MCF 10A (cell line): ENCODE measurements around the gene BICDL2. TPM values are rescaled to one million over a fixed set of nuclear protein-coding genes. Genes with fewer than 3 reads are reported as not detected.

Experiments
- Bru-seq: library from RNA; stranded (reverse); fragments of 400-500 nt; gene quantifications from one replicate; lab custom pipeline; 2021; lab: Mats Ljungman, UMichigan
- BruChase-seq, 2 experiments: library from RNA; stranded (reverse); fragments of 400-500 nt; gene quantifications; one replicate each; lab custom pipeline; 2021; lab: Mats Ljungman, UMichigan
- BruUV-seq: library from RNA; stranded (reverse); fragments of 400-500 nt; replicated peaks from 2 replicates; lab custom pipeline; 2021; lab: Mats Ljungman, UMichigan
- CTCF ChIA-PET: fragments of 300-600 bp; sonication (Branson Sonifier 250); formaldehyde crosslinking; extraction: SDS; loops from one replicate; lab custom pipeline; 2021; ENCODE audit warnings: antibody characterized with exemption, inconsistent platforms; lab: Yijun Ruan, JAX
- POLR2A ChIA-PET: fragments of 300-600, 350-650 bp; sonication (Branson Sonifier 250); formaldehyde crosslinking; extraction: SDS; loops from one replicate; lab custom pipeline; 2020; ENCODE audit warnings: antibody characterized with exemption, inconsistent platforms; lab: Yijun Ruan, JAX
- DNase-seq: peaks from one replicate; pipeline ENCODE4 v3.0.0-alpha.2; 2018; ENCODE audit not compliant: unreplicated experiment
- H3K27ac Mint-ChIP-seq: one replicate; pipeline ENCODE4 v1.8.0; 2022; ENCODE audit warnings: mild to moderate bottlenecking, low read depth, mixed read lengths; ENCODE audit not compliant: unreplicated experiment
- H3K27me3 Mint-ChIP-seq: one replicate; pipeline ENCODE4 v1.8.0; 2022; ENCODE audit warnings: mixed read lengths; ENCODE audit not compliant: insufficient read depth, unreplicated experiment
- H3K36me3 Mint-ChIP-seq: one replicate; pipeline ENCODE4 v1.8.0; 2022; ENCODE audit warnings: mild to moderate bottlenecking, moderate library complexity, mixed read lengths; ENCODE audit not compliant: insufficient read depth, unreplicated experiment
- H3K4me1 Mint-ChIP-seq: one replicate; pipeline ENCODE4 v1.8.0; 2022; ENCODE audit warnings: mixed read lengths; ENCODE audit not compliant: insufficient read depth, unreplicated experiment
- H3K4me3 Mint-ChIP-seq: one replicate; pipeline ENCODE4 v1.8.0; 2022; ENCODE audit warnings: mild to moderate bottlenecking, moderate library complexity, mixed read lengths; ENCODE audit not compliant: unreplicated experiment
- H3K9me3 Mint-ChIP-seq: one replicate; pipeline ENCODE4 v1.8.0; 2022; ENCODE audit warnings: mixed read lengths; ENCODE audit not compliant: unreplicated experiment
- intact Hi-C: fragments of 100-400 bp; cut with micrococcal nuclease; formaldehyde crosslinking; loops from 2 replicates; pipeline ENCODE4 v1.14.1; 2022
- long read RNA-seq: library from polyadenylated mRNA; stranded (forward); transcript quantifications from one replicate; pipeline ENCODE4 v2.0.0, GENCODE V29; 2022
- total RNA-seq: library from RNA; stranded (reverse); gene quantifications from 2 replicates; pipeline ENCODE4 v1.2.3, GENCODE V29; 2022
- TF ChIP-seq, protein P1 (sequence below): fragments of 200-600 bp; IDR thresholded peaks from one replicate; pipeline ENCODE4 v1.8.0; 2022; ENCODE audit warnings: antibody characterized with exemption, mild to moderate bottlenecking; ENCODE audit not compliant: unreplicated experiment

Gene BICDL2, protein sequence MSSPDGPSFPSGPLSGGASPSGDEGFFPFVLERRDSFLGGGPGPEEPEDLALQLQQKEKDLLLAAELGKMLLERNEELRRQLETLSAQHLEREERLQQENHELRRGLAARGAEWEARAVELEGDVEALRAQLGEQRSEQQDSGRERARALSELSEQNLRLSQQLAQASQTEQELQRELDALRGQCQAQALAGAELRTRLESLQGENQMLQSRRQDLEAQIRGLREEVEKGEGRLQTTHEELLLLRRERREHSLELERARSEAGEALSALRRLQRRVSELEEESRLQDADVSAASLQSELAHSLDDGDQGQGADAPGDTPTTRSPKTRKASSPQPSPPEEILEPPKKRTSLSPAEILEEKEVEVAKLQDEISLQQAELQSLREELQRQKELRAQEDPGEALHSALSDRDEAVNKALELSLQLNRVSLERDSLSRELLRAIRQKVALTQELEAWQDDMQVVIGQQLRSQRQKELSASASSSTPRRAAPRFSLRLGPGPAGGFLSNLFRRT
- total RNA-seq (0.23 and 0.39 TPM in 2 replicates), Bru-seq, nascent RNA (percentile 9 among the genes with signal in this experiment), BruChase-seq, experiment 1, labeled RNA remaining after a 6-hour chase (percentile 12 among the genes with signal in this experiment), BruChase-seq, experiment 2, labeled RNA remaining after a 2-hour chase (not detected)
- long read RNA-seq, result 0 reads

DNA sequence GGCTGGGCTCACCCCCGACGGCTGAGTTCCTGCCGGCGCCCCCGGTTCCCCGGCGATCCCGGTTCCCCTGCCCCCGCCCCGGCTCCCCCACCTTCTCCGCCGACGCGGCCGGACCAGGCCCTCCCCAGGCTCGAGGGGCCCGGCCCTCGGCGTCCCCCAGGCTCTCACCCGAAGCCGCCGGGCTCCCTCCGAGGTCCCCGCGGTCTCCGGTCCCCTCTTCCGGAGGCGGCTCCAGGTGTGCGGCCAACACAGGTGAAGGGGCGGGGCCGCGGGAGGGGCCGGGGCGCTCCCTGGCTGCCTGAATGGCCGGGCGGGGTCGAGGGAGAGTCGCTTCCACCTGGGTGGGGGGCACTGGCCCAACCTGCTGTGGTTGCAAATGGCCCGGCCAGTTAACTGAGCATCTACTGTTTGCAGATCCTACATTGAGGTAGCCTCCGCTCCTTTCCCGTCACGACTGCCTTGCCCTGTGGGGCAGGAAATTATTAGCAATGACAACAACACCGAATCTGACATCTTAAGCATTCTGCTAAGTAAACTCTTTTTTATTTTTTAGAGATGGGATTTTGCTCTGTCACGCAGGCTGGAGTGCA, at the start of gene BICDL2:
Gene BICDL2, minus strand, starts transcription at position 219 of the 590 bp plus-strand sequence. CDS start 1,448 bp downstream, outside the sequence.
- intact Hi-C loops, result no loop called here
- no TSS peak for BruUV-seq
- Mint-ChIP-seq H3K4me3 (no peak within 1 kb of the TSS), H3K27me3 (peaks cover 64% of the 10 kb centered on the region), H3K9me3 (no peaks in the 10 kb centered on the region), H3K4me1 (no peaks in the 10 kb centered on the region), H3K36me3 (no peaks in the 10 kb centered on the region), H3K27ac (no peak within 1 kb of the TSS)
- ChIA-PET POLR2A (interaction anchor here (0.7 to 2.6 kb wide), 2 partner anchors 16 to 785 kb away, joined by 3 to 15 read pairs; partner anchors contain the start of gene TNFRSF12A), CTCF (interaction anchor here (0.7 to 1.5 kb wide), 4 partner anchors 9 to 59 kb away, joined by 3 to 5 read pairs (median 3); no protein-coding TSS in a partner anchor)
- TF ChIP-seq, protein P1, sequence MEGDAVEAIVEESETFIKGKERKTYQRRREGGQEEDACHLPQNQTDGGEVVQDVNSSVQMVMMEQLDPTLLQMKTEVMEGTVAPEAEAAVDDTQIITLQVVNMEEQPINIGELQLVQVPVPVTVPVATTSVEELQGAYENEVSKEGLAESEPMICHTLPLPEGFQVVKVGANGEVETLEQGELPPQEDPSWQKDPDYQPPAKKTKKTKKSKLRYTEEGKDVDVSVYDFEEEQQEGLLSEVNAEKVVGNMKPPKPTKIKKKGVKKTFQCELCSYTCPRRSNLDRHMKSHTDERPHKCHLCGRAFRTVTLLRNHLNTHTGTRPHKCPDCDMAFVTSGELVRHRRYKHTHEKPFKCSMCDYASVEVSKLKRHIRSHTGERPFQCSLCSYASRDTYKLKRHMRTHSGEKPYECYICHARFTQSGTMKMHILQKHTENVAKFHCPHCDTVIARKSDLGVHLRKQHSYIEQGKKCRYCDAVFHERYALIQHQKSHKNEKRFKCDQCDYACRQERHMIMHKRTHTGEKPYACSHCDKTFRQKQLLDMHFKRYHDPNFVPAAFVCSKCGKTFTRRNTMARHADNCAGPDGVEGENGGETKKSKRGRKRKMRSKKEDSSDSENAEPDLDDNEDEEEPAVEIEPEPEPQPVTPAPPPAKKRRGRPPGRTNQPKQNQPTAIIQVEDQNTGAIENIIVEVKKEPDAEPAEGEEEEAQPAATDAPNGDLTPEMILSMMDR, result no peak
- DNase-seq, result no peak

DNA sequence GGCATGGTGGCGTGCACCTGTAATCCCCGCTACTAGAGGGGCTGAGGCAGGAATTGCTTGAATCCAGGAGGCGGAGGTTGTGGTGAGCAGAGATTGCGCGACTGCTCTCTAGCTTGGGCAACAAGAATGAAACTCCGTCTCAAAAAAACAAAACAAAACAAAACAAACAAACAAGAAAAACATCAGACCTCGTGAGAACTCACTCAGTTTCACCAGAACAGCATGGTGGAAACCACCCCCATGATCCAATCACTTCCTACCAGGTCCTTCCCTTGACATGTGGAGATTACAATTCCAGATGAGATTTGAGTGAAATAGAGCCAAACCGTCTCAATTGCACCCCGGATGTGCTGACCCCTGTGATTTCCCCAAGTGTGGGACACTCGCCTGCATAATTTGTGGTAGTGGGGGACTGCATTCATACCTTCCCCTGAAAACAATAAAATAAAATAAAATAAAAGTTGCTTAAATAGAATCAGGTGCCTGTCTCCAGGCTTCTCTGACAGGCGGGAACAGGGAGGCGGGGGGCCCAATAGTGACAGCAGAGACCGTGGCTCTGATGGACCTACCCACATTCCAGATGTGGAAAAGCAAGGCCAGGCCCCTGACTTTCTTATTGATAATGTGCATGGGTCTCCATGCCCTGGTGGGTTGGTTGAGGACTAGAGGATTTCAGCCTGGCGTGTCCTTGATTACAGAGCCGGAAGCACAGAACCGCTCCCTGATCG, 49.3 kb upstream of the BICDL2 start:
- TF ChIP-seq, protein P1, result no peak
- intact Hi-C loops, result no loop called here
- H3K27me3 Mint-ChIP-seq, result peaks cover 3% of the 10 kb centered on the region
- no peak for DNase-seq
- ChIA-PET POLR2A (no interaction called here), CTCF (no interaction called here)
- no peak overlapping the region for H3K4me3 Mint-ChIP-seq
- H3K27ac Mint-ChIP-seq, result no peak overlapping the region
- BruUV-seq, result no TSS peak
- no peaks in the 10 kb centered on the region for H3K9me3 Mint-ChIP-seq
- no peaks in the 10 kb centered on the region for H3K36me3 Mint-ChIP-seq
- no peaks in the 10 kb centered on the region for H3K4me1 Mint-ChIP-seq

DNA sequence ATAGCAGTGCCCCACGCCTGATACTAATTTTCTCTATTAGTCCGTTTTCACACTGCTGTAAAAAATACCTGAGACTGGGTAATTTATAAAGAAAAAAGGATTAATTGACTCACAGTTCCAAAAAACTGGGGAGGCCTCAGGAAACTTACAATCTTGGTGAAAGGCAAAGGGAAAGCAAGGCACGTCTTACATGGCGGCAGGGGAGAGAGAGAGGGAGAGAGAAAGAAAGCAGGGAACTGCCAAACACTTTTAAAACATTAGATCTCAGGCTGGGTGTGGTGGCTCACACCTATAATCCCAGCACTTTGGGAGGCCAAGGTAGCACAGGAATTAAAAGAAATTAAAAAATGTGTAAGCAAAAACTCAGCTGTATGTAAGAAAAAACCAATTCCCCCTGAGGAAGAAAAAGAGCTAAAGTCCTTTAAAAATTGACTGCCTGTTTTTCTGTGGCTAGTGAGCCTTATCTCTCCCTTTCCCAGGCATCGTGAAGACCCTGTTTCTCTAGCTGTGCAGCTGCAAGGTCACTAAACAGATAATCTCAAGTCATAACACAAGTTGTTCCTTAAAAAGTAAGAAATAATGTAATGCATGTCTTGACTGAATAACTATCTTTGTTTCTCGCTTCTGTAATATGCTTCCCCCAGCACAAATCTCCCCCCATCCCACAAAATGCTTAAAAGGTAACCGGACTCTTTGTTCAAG, 48.4 kb upstream of the BICDL2 start:
- peaks cover 12% of the 10 kb centered on the region for H3K27me3 Mint-ChIP-seq
- H3K36me3 Mint-ChIP-seq, result no peaks in the 10 kb centered on the region
- ChIA-PET CTCF (no interaction called here), POLR2A (no interaction called here)
- no peak overlapping the region for H3K4me3 Mint-ChIP-seq
- no peaks in the 10 kb centered on the region for H3K4me1 Mint-ChIP-seq
- no peak for DNase-seq
- H3K9me3 Mint-ChIP-seq, result no peaks in the 10 kb centered on the region
- BruUV-seq, result no TSS peak
- no peak overlapping the region for H3K27ac Mint-ChIP-seq
- intact Hi-C loops, result no loop called here
- TF ChIP-seq, protein P1, result no peak
